HepG2 (cell line): Measurements from ENCODE around the gene ZNF273. TPM values are rescaled to one million over a fixed set of nuclear protein-coding genes. Genes with fewer than 3 reads are reported as not detected.

Experiments used
- ATAC-seq: fragments of 200-7000 bp; cut with Tn5 transposase; 3 replicates; pipeline ENCODE4 v1.9.1; 2020; ENCODE audit warnings: mild to moderate bottlenecking, moderate library complexity
- BruUV-seq: library from RNA; stranded (reverse); fragments of 400-500 nt; replicated peaks from 2 replicates; lab custom pipeline; 2021; lab: Mats Ljungman, UMichigan
- CTCF ChIA-PET: fragments of 300-600 bp; formaldehyde crosslinking; extraction: SDS; loops from one replicate; lab custom pipeline; 2021; ENCODE audit warnings: low total read pairs, inconsistent platforms, low intra/inter-chr PET ratio; lab: Yijun Ruan, JAX
- POLR2A ChIA-PET: fragments of 350-600 bp; sonication (Branson Sonifier 250); formaldehyde crosslinking; loops from one replicate; lab custom pipeline; 2020; ENCODE audit warnings: antibody characterized with exemption, inconsistent platforms; lab: Yijun Ruan, JAX
- DNase-seq: peaks from one replicate; pipeline ENCODE4 v3.0.0-alpha.2; 2015; ENCODE audit warnings: low spot score
- FAIRE-seq: peaks from 3 replicates; lab custom pipeline; 2011; peaks lifted over from hg19 to GRCh38; lab: Jason Lieb, UNC
- H2AFZ ChIP-seq: one replicate; pipeline ENCODE4 v1.6.1; 2011; ENCODE audit warnings: low read length, inconsistent platforms
- H3K27ac ChIP-seq: fragments of 300-600 bp; 3 replicates; pipeline ENCODE4 v1.8.0; 2011; ENCODE audit warnings: mixed run types, mild to moderate bottlenecking, mixed read lengths, low read length, inconsistent platforms; ENCODE audit not compliant: insufficient read depth; ENCODE audit errors: extremely low read length
- H3K27me3 ChIP-seq, 2 experiments: fragments of 200-600 bp in 1 of 2; 2 replicates in 1 of 2; 3 replicates in 1 of 2; pipeline versions ENCODE4 v1.6.0 to v1.8.0; 2011; ENCODE audit warnings: low read length in 2 of 2, mild to moderate bottlenecking in 2 of 2, moderate library complexity in 2 of 2, inconsistent platforms in 1 of 2; ENCODE audit not compliant: insufficient read depth in 2 of 2, control insufficient read depth in 1 of 2
- H3K36me3 ChIP-seq, 2 experiments: fragments of 200-600 bp in 1 of 2; replicated peaks in 1 of 2; 2 replicates in 1 of 2; 3 replicates in 1 of 2; pipeline versions ENCODE4 v1.5.1 to v1.8.0; 2011; ENCODE audit warnings: low read length in 2 of 2, inconsistent platforms in 1 of 2; ENCODE audit not compliant: insufficient read depth in 2 of 2, control insufficient read depth in 1 of 2
- H3K4me1 ChIP-seq: 2 replicates; pipeline ENCODE4 v1.5.1; 2012; ENCODE audit warnings: low read length, inconsistent platforms; ENCODE audit not compliant: insufficient read depth
- H3K4me2 ChIP-seq: 2 replicates; pipeline ENCODE4 v1.6.0; 2011; ENCODE audit warnings: low read depth, low read length, inconsistent platforms
- H3K4me3 ChIP-seq, 3 experiments: fragments of 200-600 bp in 1 of 3; sonication (generic), shearing (Covaris generic) in 1 of 3; replicated peaks in 1 of 3; 2 replicates each; pipeline ENCODE4 v1.5.1; 2011 to 2016; ENCODE audit warnings: low read length in 3 of 3, inconsistent platforms in 2 of 3, low read depth in 2 of 3, mild to moderate bottlenecking in 2 of 3, control low read depth in 1 of 3, mixed read lengths in 1 of 3; ENCODE audit not compliant: insufficient read depth in 1 of 3
- H3K79me2 ChIP-seq: one replicate; pipeline ENCODE4 v1.6.1; 2011; ENCODE audit warnings: low read length, inconsistent platforms; ENCODE audit not compliant: insufficient read depth
- H3K9ac ChIP-seq: 2 replicates; pipeline ENCODE4 v1.6.0; 2011; ENCODE audit warnings: mild to moderate bottlenecking, low read depth, low read length, inconsistent platforms; ENCODE audit not compliant: insufficient read depth
- H3K9me3 ChIP-seq: 2 replicates; pipeline ENCODE4 v1.5.1; 2012; ENCODE audit warnings: mild to moderate bottlenecking, low read length
- H4K20me1 ChIP-seq: 2 replicates; pipeline ENCODE4 v1.6.0; 2011; ENCODE audit warnings: inconsistent platforms, mild to moderate bottlenecking, low read length, moderate library complexity; ENCODE audit not compliant: insufficient read depth
- NONO ChIP-seq, 2 experiments: fragments of 450-650 bp in 1 of 2; sonication (generic) in 1 of 2; formaldehyde crosslinking in 1 of 2; IDR thresholded peaks in 1 of 2; conservative IDR thresholded peaks in 1 of 2; 2 replicates each; pipeline versions ENCODE4 v1.6.1 to v1.8.0; 2017 to 2022; ENCODE audit warnings: mild to moderate bottlenecking in 1 of 2, missing genetic modification reagents in 1 of 2, moderate library complexity in 1 of 2
- ZKSCAN8 ChIP-seq: IDR thresholded peaks from 2 replicates; pipeline ENCODE4 v1.6.1; 2016; ENCODE audit warnings: borderline replicate concordance, missing genetic modification reagents, missing compliant biosample characterization
- ZNF432 ChIP-seq: sonication (generic); formaldehyde crosslinking; IDR thresholded peaks from 2 replicates; pipeline ENCODE4 v1.5.0; 2020; ENCODE audit warnings: missing genetic modification reagents, mild to moderate bottlenecking, borderline replicate concordance
- ZNF713 ChIP-seq: sonication (generic); formaldehyde crosslinking; IDR thresholded peaks from 2 replicates; pipeline ENCODE4 v1.4.0; 2020; ENCODE audit warnings: mild to moderate bottlenecking, missing genetic modification reagents
- ZNF75D ChIP-seq: sonication (generic); formaldehyde crosslinking; IDR thresholded peaks from 2 replicates; pipeline ENCODE4 v1.8.1; 2023; ENCODE audit warnings: missing genetic modification reagents, mild to moderate bottlenecking, borderline replicate concordance
- ZNF788 ChIP-seq: sonication (generic); formaldehyde crosslinking; IDR thresholded peaks from 2 replicates; pipeline ENCODE4 v1.5.0; 2020; ENCODE audit warnings: mild to moderate bottlenecking, missing genetic modification reagents, borderline replicate concordance
- ZNF841 ChIP-seq: sonication (generic); formaldehyde crosslinking; IDR thresholded peaks from 2 replicates; pipeline ENCODE4 v1.8.1; 2023; ENCODE audit warnings: missing genetic modification reagents, borderline replicate concordance
- ZSCAN21 ChIP-seq: sonication (generic); formaldehyde crosslinking; IDR thresholded peaks from 2 replicates; pipeline ENCODE4 v1.8.0; 2022; ENCODE audit warnings: mild to moderate bottlenecking, missing genetic modification reagents, moderate library complexity, borderline replicate concordance
- WGBS: methylation state at CpG from one replicate; pipeline ENCODE4 v1.1.6; 2017; ENCODE audit warnings: low lambda C conversion rate; 5-methylcytosine and 5-hydroxymethylcytosine counted together
- in situ Hi-C: cut with HindIII; loops from 2 replicates; pipeline ENCODE4 v1.10.0; 2017; ENCODE audit warnings: low pct_unique_long_range_greater_than_20kb; ENCODE audit not compliant: extremely low pct_ligation_motif_present
- intact Hi-C: fragments of 100-400 bp; cut with micrococcal nuclease; formaldehyde crosslinking; loops from one replicate; pipeline ENCODE4 v1.10.0; 2022; ENCODE audit not compliant: unreplicated experiment
- polyA plus RNA-seq, 8 experiments: library from polyadenylated mRNA; depleted of rRNA in 3 of 8; stranded (reverse) in 7 of 8; unstranded in 1 of 8; fragments of >200 nt; fragmentation: Illumina TruSeq in 4 of 8; extraction: Trizol in 4 of 8; gene quantifications; 2 replicates each; pipeline versions ENCODE4 v1.2.1 to v1.2.3, GENCODE V29; 2011 to 2016; ENCODE audit warnings: low read depth in 4 of 8, missing spikeins in 1 of 8, mixed read lengths in 1 of 8; ENCODE audit not compliant: insufficient read depth in 1 of 8
- total RNA-seq, 5 experiments: library from RNA; depleted of rRNA; stranded (reverse); fragments of >200 nt; fragmentation: Illumina TruSeq; extraction: Trizol; gene quantifications; 2 replicates each; pipeline ENCODE4 v1.2.3, GENCODE V29; 2016; ENCODE audit warnings: low read depth in 1 of 5
- TF ChIP-seq, protein P1 (sequence below): sonication (generic); formaldehyde crosslinking; IDR thresholded peaks from 2 replicates; pipeline ENCODE4 v1.8.0; 2022; ENCODE audit warnings: mild to moderate bottlenecking, missing genetic modification reagents; ENCODE audit not compliant: insufficient replicate concordance
- TF ChIP-seq, protein P2 (sequence below): sonication (generic); formaldehyde crosslinking; conservative IDR thresholded peaks from 2 replicates; pipeline ENCODE4 v1.5.0; 2020; ENCODE audit warnings: missing genetic modification reagents
- TF ChIP-seq, protein P3 (sequence below): sonication (generic); formaldehyde crosslinking; IDR thresholded peaks from 2 replicates; pipeline ENCODE4 v1.5.0; 2020; ENCODE audit warnings: mild to moderate bottlenecking, missing genetic modification reagents, moderate library complexity
- TF ChIP-seq, protein P4 (sequence below): sonication (generic); formaldehyde crosslinking; IDR thresholded peaks from 2 replicates; pipeline ENCODE4 v1.4.0; 2020; ENCODE audit warnings: mild to moderate bottlenecking, missing genetic modification reagents
- TF ChIP-seq, protein P5 (sequence below): IDR thresholded peaks from 2 replicates; pipeline ENCODE4 v1.6.1; 2016; ENCODE audit warnings: control low read depth
- TF ChIP-seq, protein P6 (sequence below): IDR thresholded peaks from 2 replicates; pipeline ENCODE4 v1.6.1; 2012; ENCODE audit warnings: low read depth, low read length, improper control_type of control experiment

ZNF273 gene
- total and polyA plus RNA-seq, 2 of the 13 experiments (the other 11 are each of a cell fraction or from before 2014, with no cell fraction given) = 1.7 to 5.8 TPM

DNA sequence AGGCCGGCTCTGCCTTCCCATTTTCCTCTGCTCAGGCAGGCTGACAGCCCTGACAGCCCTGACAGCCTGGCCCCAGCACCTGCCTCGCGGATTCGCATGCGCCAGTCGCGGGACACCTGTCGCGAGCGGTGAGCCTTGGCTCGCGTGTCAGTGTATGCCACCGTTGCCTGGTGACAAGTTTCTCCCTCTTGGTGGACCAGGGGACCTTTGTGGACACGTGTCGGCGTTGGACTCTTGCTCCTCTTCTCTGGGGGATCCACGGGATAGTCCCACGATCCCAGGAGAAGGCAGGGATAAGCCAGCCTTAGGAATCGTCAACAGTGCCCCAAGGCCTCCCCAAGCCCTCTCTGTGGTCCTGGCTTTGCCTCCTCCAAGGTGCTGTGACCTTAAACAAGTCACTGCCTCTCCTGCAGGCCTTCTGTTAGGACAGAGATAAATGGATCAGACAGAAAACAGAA lies 18.1 kb upstream of the ZNF273 start:
- peaks cover 4% of the 10 kb centered on the region; the same call in 1 of the 2 replicates for H3K9me3 ChIP-seq
- H3K27ac ChIP-seq = no peak overlapping the region
- intact Hi-C loops (no loop called here), in situ Hi-C loops (no loop called here)
- 53% methylated on average over 11 of the region's 19 CpGs for WGBS
- H3K4me1 ChIP-seq = peaks cover 16% of the 10 kb centered on the region
- no TSS peak for BruUV-seq
- H3K27me3 ChIP-seq = peaks cover 14 to 73% of the 10 kb centered on the region in 2 experiments; a peak in 3 of 5 replicates
- FAIRE-seq (no peak), DNase-seq (no peak), ATAC-seq (no peak)
- H2AFZ ChIP-seq = no peak overlapping the region
- H3K4me2 ChIP-seq = no peak overlapping the region
- ChIA-PET CTCF (no interaction called here), POLR2A (no interaction called here)
- no peak overlapping the region for H3K9ac ChIP-seq
- H3K79me2 ChIP-seq = no peaks in the 10 kb centered on the region
- no peaks in the 10 kb centered on the region for H3K36me3 ChIP-seq
- no peak overlapping the region for H3K4me3 ChIP-seq
- no peaks in the 10 kb centered on the region for H4K20me1 ChIP-seq
- TF ChIP-seq ZNF713 (no peak), ZNF432 (no peak), ZNF788 (CRISPR knock-in tag) (no peak), ZKSCAN8 (CRISPR knock-in tag) (no peak), NONO (IDR thresholded peaks at IDR 0.05) (no peak), NONO (CRISPR knock-in tag; conservative IDR thresholded peaks at IDR 0.05) (no peak), ZNF75D (no peak), ZNF841 (no peak), ZSCAN21 (CRISPR knock-in tag) (no peak)
- TF ChIP-seq, protein P1, sequence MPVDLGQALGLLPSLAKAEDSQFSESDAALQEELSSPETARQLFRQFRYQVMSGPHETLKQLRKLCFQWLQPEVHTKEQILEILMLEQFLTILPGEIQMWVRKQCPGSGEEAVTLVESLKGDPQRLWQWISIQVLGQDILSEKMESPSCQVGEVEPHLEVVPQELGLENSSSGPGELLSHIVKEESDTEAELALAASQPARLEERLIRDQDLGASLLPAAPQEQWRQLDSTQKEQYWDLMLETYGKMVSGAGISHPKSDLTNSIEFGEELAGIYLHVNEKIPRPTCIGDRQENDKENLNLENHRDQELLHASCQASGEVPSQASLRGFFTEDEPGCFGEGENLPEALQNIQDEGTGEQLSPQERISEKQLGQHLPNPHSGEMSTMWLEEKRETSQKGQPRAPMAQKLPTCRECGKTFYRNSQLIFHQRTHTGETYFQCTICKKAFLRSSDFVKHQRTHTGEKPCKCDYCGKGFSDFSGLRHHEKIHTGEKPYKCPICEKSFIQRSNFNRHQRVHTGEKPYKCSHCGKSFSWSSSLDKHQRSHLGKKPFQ = no peak
- TF ChIP-seq, protein P2, sequence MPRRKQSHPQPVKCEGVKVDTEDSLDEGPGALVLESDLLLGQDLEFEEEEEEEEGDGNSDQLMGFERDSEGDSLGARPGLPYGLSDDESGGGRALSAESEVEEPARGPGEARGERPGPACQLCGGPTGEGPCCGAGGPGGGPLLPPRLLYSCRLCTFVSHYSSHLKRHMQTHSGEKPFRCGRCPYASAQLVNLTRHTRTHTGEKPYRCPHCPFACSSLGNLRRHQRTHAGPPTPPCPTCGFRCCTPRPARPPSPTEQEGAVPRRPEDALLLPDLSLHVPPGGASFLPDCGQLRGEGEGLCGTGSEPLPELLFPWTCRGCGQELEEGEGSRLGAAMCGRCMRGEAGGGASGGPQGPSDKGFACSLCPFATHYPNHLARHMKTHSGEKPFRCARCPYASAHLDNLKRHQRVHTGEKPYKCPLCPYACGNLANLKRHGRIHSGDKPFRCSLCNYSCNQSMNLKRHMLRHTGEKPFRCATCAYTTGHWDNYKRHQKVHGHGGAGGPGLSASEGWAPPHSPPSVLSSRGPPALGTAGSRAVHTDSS (CRISPR knock-in tag) = no peak
- TF ChIP-seq, protein P3, sequence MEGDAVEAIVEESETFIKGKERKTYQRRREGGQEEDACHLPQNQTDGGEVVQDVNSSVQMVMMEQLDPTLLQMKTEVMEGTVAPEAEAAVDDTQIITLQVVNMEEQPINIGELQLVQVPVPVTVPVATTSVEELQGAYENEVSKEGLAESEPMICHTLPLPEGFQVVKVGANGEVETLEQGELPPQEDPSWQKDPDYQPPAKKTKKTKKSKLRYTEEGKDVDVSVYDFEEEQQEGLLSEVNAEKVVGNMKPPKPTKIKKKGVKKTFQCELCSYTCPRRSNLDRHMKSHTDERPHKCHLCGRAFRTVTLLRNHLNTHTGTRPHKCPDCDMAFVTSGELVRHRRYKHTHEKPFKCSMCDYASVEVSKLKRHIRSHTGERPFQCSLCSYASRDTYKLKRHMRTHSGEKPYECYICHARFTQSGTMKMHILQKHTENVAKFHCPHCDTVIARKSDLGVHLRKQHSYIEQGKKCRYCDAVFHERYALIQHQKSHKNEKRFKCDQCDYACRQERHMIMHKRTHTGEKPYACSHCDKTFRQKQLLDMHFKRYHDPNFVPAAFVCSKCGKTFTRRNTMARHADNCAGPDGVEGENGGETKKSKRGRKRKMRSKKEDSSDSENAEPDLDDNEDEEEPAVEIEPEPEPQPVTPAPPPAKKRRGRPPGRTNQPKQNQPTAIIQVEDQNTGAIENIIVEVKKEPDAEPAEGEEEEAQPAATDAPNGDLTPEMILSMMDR = no peak
- TF ChIP-seq, protein P4, sequence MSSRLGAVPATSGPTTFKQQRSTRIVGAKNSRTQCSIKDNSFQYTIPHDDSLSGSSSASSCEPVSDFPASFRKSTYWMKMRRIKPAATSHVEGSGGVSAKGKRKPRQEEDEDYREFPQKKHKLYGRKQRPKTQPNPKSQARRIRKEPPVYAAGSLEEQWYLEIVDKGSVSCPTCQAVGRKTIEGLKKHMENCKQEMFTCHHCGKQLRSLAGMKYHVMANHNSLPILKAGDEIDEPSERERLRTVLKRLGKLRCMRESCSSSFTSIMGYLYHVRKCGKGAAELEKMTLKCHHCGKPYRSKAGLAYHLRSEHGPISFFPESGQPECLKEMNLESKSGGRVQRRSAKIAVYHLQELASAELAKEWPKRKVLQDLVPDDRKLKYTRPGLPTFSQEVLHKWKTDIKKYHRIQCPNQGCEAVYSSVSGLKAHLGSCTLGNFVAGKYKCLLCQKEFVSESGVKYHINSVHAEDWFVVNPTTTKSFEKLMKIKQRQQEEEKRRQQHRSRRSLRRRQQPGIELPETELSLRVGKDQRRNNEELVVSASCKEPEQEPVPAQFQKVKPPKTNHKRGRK = no peak
- TF ChIP-seq, protein P5, sequence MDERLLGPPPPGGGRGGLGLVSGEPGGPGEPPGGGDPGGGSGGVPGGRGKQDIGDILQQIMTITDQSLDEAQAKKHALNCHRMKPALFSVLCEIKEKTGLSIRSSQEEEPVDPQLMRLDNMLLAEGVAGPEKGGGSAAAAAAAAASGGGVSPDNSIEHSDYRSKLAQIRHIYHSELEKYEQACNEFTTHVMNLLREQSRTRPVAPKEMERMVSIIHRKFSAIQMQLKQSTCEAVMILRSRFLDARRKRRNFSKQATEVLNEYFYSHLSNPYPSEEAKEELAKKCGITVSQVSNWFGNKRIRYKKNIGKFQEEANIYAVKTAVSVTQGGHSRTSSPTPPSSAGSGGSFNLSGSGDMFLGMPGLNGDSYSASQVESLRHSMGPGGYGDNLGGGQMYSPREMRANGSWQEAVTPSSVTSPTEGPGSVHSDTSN (CRISPR knock-in tag) = no peak
- TF ChIP-seq, protein P6, sequence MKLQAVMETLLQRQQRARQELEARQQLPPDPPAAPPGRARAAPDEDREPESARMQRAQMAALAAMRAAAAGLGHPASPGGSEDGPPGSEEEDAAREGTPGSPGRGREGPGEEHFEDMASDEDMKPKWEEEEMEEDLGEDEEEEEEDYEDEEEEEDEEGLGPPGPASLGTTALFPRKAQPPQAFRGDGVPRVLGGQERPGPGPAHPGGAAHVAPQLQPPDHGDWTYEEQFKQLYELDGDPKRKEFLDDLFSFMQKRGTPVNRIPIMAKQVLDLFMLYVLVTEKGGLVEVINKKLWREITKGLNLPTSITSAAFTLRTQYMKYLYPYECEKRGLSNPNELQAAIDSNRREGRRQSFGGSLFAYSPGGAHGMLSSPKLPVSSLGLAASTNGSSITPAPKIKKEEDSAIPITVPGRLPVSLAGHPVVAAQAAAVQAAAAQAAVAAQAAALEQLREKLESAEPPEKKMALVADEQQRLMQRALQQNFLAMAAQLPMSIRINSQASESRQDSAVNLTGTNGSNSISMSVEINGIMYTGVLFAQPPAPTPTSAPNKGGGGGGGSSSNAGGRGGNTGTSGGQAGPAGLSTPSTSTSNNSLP = no peak
